HCT116 (cell line): Measurements from ENCODE around the gene SLC6A6. TPM values are rescaled to one million over a fixed set of nuclear protein-coding genes. Genes with fewer than 3 reads are reported as not detected.

Source experiments
- ATAC-seq: fragments of 200-7000 bp; cut with Tn5 transposase; 2 replicates; pipeline ENCODE4 v1.9.1; 2020; ENCODE audit warnings: mild to moderate bottlenecking, moderate library complexity
- BruUV-seq: library from RNA; stranded (reverse); fragments of 400-500 nt; replicated peaks from 2 replicates; lab custom pipeline; 2021; lab: Mats Ljungman, UMichigan
- CTCF ChIA-PET: fragments of 300-600 bp; sonication (Branson Sonifier 250); formaldehyde crosslinking; loops from one replicate; lab custom pipeline; 2021; ENCODE audit warnings: antibody characterized with exemption; lab: Charles Lee
- POLR2A ChIA-PET: fragments of 300-600, 350-600 bp; sonication (Branson Sonifier 250); formaldehyde crosslinking; loops from one replicate; lab custom pipeline; 2021; ENCODE audit warnings: antibody characterized with exemption; lab: Charles Lee
- RAD21 ChIA-PET, 2 experiments: fragments of 300-600 bp; sonication (Branson Sonifier 250); formaldehyde crosslinking; loops; one replicate each; lab custom pipeline; 2023; ENCODE audit warnings: low total read pairs in 2 of 2; ENCODE audit not compliant: uncharacterized antibody in 2 of 2, unreplicated experiment in 2 of 2, low non-redundant PET in 1 of 2; lab: Charles Lee
- DNase-seq: peaks from one replicate; pipeline ENCODE4 v3.0.0-alpha.2; 2010; ENCODE audit warnings: low read depth, low spot score
- H2AFZ ChIP-seq: fragments of 200-600 bp; shearing (Covaris generic), sonication (generic); 2 replicates; pipeline ENCODE4 v1.6.1; 2017; ENCODE audit warnings: low read depth, mixed run types, mixed read lengths, antibody characterized with exemption, low read length; ENCODE audit not compliant: poor library complexity, severe bottlenecking
- H3K27ac ChIP-seq: 2 replicates; pipeline ENCODE4 v1.5.1; 2012; ENCODE audit warnings: low read depth, low read length
- H3K27me3 ChIP-seq: fragments of 200-600 bp; sonication (generic); 2 replicates; pipeline ENCODE4 v1.6.1; 2016; ENCODE audit warnings: mixed run types, low read length, mixed read lengths; ENCODE audit not compliant: insufficient read depth
- H3K36me3 ChIP-seq, 2 experiments: fragments of 200-500 bp in 1 of 2; fragments of 200-600 bp in 1 of 2; sonication (Bioruptor generic) in 1 of 2; sonication (generic) in 1 of 2; 2 replicates each; pipeline versions ENCODE4 v1.5.1 to v1.6.1; 2014 to 2016; ENCODE audit warnings: low read length in 2 of 2, inconsistent platforms in 1 of 2, mixed read lengths in 1 of 2, mixed run types in 1 of 2; ENCODE audit not compliant: insufficient read depth in 2 of 2, control insufficient read depth in 1 of 2
- H3K4me1 ChIP-seq, 2 experiments: fragments of 200-600 bp in 1 of 2; sonication (generic) in 1 of 2; 2 replicates each; pipeline versions ENCODE4 v1.5.1 to v1.6.1; 2012 to 2017; ENCODE audit warnings: low read length in 2 of 2, inconsistent platforms in 1 of 2, mild to moderate bottlenecking in 1 of 2, mixed read lengths in 1 of 2, mixed run types in 1 of 2, moderate library complexity in 1 of 2; ENCODE audit not compliant: insufficient read depth in 2 of 2, control insufficient read depth in 1 of 2
- H3K4me2 ChIP-seq: fragments of 200-600 bp; sonication (generic); 2 replicates; pipeline ENCODE4 v1.6.1; 2017; ENCODE audit warnings: mixed run types, low read length, mixed read lengths
- H3K4me3 ChIP-seq, 2 experiments: fragments of 200-600 bp in 1 of 2; sonication (generic) in 1 of 2; replicated peaks in 1 of 2; 2 replicates each; pipeline ENCODE4 v1.5.1; 2011 to 2016; ENCODE audit warnings: low read length in 2 of 2, control low read depth in 1 of 2, low read depth in 1 of 2, mild to moderate bottlenecking in 1 of 2, mixed read lengths in 1 of 2, mixed run types in 1 of 2
- H3K79me2 ChIP-seq: fragments of 200-600 bp; sonication (generic); 2 replicates; pipeline ENCODE4 v1.6.1; 2017; ENCODE audit warnings: mild to moderate bottlenecking, mixed run types, low read length, moderate library complexity, mixed read lengths; ENCODE audit not compliant: insufficient read depth
- H3K9ac ChIP-seq: fragments of 200-600 bp; sonication (generic); 2 replicates; pipeline ENCODE4 v1.6.1; 2016; ENCODE audit warnings: low read length, mixed read lengths
- H3K9me2 ChIP-seq: fragments of 200-600 bp; sonication (generic), shearing (Covaris generic); 2 replicates; pipeline ENCODE4 v1.6.1; 2017; ENCODE audit warnings: mixed run types, mild to moderate bottlenecking, moderate library complexity; ENCODE audit not compliant: insufficient read depth
- H3K9me3 ChIP-seq, 2 experiments: fragments of 200-500 bp in 1 of 2; fragments of 200-600 bp in 1 of 2; sonication (Bioruptor generic) in 1 of 2; sonication (generic) in 1 of 2; 2 replicates each; pipeline ENCODE4 v1.6.1; 2014 to 2017; ENCODE audit warnings: low read length in 2 of 2, mixed read lengths in 2 of 2, inconsistent platforms in 1 of 2, low read depth in 1 of 2, mild to moderate bottlenecking in 1 of 2, mixed run types in 1 of 2, moderate library complexity in 1 of 2; ENCODE audit not compliant: control insufficient read depth in 1 of 2, insufficient read depth in 1 of 2
- H4K20me1 ChIP-seq: fragments of 200-600 bp; sonication (generic), shearing (Covaris generic); 2 replicates; pipeline ENCODE4 v1.6.1; 2017; ENCODE audit warnings: mixed run types, mild to moderate bottlenecking, moderate library complexity; ENCODE audit not compliant: insufficient read depth
- CBX3 ChIP-seq: IDR thresholded peaks from 2 replicates; pipeline ENCODE4 v1.6.1; 2012; ENCODE audit warnings: low read depth
- CTCF ChIP-seq, 3 experiments: fragments of 200-600 bp in 1 of 3; sonication (generic) in 1 of 3; IDR thresholded peaks in 2 of 3; conservative IDR thresholded peaks in 1 of 3; 2 replicates each; pipeline ENCODE4 v1.5.1; 2012 to 2017; ENCODE audit warnings: low read depth in 2 of 3, low read length in 2 of 3, antibody characterized with exemption in 1 of 3, borderline replicate concordance in 1 of 3, control low read depth in 1 of 3, mild to moderate bottlenecking in 1 of 3, mixed read lengths in 1 of 3, mixed run types in 1 of 3, moderate library complexity in 1 of 3; ENCODE audit not compliant: insufficient read depth in 1 of 3
- EGR1 ChIP-seq: IDR thresholded peaks from 2 replicates; pipeline ENCODE4 v1.6.1; 2012; ENCODE audit warnings: low read depth
- ELF1 ChIP-seq: IDR thresholded peaks from 2 replicates; pipeline ENCODE4 v1.6.1; 2012; ENCODE audit warnings: low read depth, borderline replicate concordance
- EZH2 ChIP-seq: fragments of 200-600 bp; sonication (generic); IDR thresholded peaks from 2 replicates; pipeline ENCODE4 v1.6.1; 2017; ENCODE audit warnings: antibody characterized with exemption, mixed run types
- EZH2phosphoT487 ChIP-seq: fragments of 200-600 bp; IDR thresholded peaks from 2 replicates; pipeline ENCODE4 v1.6.1; 2018; ENCODE audit warnings: antibody characterized with exemption, borderline replicate concordance
- FOSL1 ChIP-seq: IDR thresholded peaks from 2 replicates; pipeline ENCODE4 v1.6.1; 2012; ENCODE audit warnings: low read depth
- MAX ChIP-seq: IDR thresholded peaks from 2 replicates; pipeline ENCODE4 v1.6.1; 2012
- POLR2AphosphoS5 ChIP-seq: IDR thresholded peaks from 2 replicates; pipeline ENCODE4 v1.6.1; 2011; ENCODE audit warnings: mild to moderate bottlenecking, low read depth, low read length, moderate library complexity
- RAD21 ChIP-seq: IDR thresholded peaks from 2 replicates; pipeline ENCODE4 v1.6.1; 2012; ENCODE audit warnings: low read depth, mild to moderate bottlenecking
- SP1 ChIP-seq: IDR thresholded peaks from 2 replicates; pipeline ENCODE4 v1.6.1; 2012; ENCODE audit warnings: low read depth
- SRF ChIP-seq: IDR thresholded peaks from 2 replicates; pipeline ENCODE4 v1.6.1; 2012; ENCODE audit warnings: low read depth
- TCF7L2 ChIP-seq: IDR thresholded peaks from 2 replicates; pipeline ENCODE4 v1.7.0; 2011; ENCODE audit warnings: borderline replicate concordance, inconsistent platforms; ENCODE audit not compliant: insufficient read depth, insufficient read length; ENCODE audit errors: extremely low read depth
- ZFX ChIP-seq: fragments of 450-650 bp; IDR thresholded peaks from 2 replicates; pipeline ENCODE4 v1.6.1; 2017
- ZNF274 ChIP-seq: fragments of 200-500 bp; sonication (Bioruptor generic); IDR thresholded peaks from 2 replicates; pipeline ENCODE4 v1.6.1; 2014; ENCODE audit warnings: mild to moderate bottlenecking, low read depth, low read length, inconsistent platforms
- intact Hi-C: fragments of 100-400 bp; cut with micrococcal nuclease; formaldehyde crosslinking; loops from 2 replicates; pipeline ENCODE4 v1.10.0; 2022
- total RNA-seq: library from RNA; stranded (reverse); gene quantifications from one replicate; pipeline ENCODE4 v1.2.1, GENCODE V29; 2021; ENCODE audit not compliant: unreplicated experiment
- TF ChIP-seq, protein P1 (sequence below): IDR thresholded peaks from 2 replicates; pipeline ENCODE4 v1.6.1; 2011; ENCODE audit warnings: mild to moderate bottlenecking, low read length, moderate library complexity; ENCODE audit not compliant: insufficient replicate concordance; ENCODE audit errors: extremely low read depth
- TF ChIP-seq, protein P2 (sequence below): IDR thresholded peaks from 2 replicates; pipeline ENCODE4 v1.6.1; 2012

Gene SLC6A6
- total RNA-seq, 1 experiment from 2014 or later: 36.3 TPM

- TF ChIP-seq EZH2phosphoT487 (no peak), CTCF (IDR thresholded peaks at IDR 0.05 in 2 of 3, conservative IDR thresholded peaks at IDR 0.05 in 1 of 3; ENCODE audit: borderline replicate concordance in 1 of 3, insufficient read depth in 1 of 3, low read depth in 2 of 3, low read length in 2 of 3) (no peak), POLR2AphosphoS5 (peak; percentile 50; the same call in 1 of the 2 replicates), SP1 (peak; percentile 91), ZNF274 (no peak)
These were observed 29.8 kb downstream of the SLC6A6 start (continued) for GRCh38 chr3:14431917-14432834.

DNA sequence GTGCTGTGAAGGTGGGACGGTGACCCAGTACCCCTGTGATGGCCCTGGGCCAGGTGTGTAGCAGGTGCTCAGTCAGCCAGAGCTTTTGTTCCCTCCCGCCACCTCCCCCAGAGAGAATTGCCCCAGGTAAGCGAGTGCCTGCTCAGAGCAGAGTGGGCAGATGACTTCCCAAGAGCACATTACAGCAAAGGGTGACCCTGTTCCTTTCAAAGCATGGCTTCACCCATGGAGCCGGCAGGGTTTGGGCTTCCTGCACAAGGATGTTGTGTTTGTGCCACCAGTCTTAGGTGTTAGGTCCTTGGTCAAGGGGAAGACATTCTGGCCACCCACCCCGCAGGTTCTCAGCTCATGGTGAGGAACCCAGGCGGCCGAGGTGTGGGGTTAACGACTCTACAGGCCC lies 30.7 kb downstream of the SLC6A6 start:
- Histone ChIP-seq H3K4me2 (peak overlapping the region; percentile 88), H3K9me3 (no peaks in the 10 kb centered on the region), H2AFZ (no peak overlapping the region), H3K36me3 (no peaks in the 10 kb centered on the region), H3K4me3 (no peak overlapping the region), H3K27ac (peak overlapping the region; percentile 62; the same call in 1 of the 2 replicates), H3K27me3 (no peaks in the 10 kb centered on the region), H3K9ac (peak overlapping the region; percentile 49), H3K4me1 (peaks cover 38 to 56% of the 10 kb centered on the region in 2 experiments), H3K9me2 (no peaks in the 10 kb centered on the region), H3K79me2 (peaks cover 73% of the 10 kb centered on the region), H4K20me1 (peaks cover 1% of the 10 kb centered on the region; the same call in 1 of the 2 replicates)
- no peak for ATAC-seq
- ChIA-PET RAD21 (no interaction called here), CTCF (no interaction called here), POLR2A (no interaction called here)
- BruUV-seq: no TSS peak
- no peak for DNase-seq
- intact Hi-C loops: no loop called here
- TF ChIP-seq SRF: no peak
- no peak for TF ChIP-seq FOSL1
- TF ChIP-seq SP1: no peak
- no peak for TF ChIP-seq MAX
- TF ChIP-seq, protein P1, sequence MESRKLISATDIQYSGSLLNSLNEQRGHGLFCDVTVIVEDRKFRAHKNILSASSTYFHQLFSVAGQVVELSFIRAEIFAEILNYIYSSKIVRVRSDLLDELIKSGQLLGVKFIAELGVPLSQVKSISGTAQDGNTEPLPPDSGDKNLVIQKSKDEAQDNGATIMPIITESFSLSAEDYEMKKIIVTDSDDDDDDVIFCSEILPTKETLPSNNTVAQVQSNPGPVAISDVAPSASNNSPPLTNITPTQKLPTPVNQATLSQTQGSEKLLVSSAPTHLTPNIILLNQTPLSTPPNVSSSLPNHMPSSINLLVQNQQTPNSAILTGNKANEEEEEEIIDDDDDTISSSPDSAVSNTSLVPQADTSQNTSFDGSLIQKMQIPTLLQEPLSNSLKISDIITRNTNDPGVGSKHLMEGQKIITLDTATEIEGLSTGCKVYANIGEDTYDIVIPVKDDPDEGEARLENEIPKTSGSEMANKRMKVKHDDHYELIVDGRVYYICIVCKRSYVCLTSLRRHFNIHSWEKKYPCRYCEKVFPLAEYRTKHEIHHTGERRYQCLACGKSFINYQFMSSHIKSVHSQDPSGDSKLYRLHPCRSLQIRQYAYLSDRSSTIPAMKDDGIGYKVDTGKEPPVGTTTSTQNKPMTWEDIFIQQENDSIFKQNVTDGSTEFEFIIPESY: no peak
- TF ChIP-seq EZH2: no peak
- no peak for TF ChIP-seq ZNF274
- no peak for TF ChIP-seq CBX3
- no peak for TF ChIP-seq TCF7L2
- no peak for TF ChIP-seq RAD21
- TF ChIP-seq ZFX: no peak
- no peak for TF ChIP-seq POLR2AphosphoS5
- no peak for TF ChIP-seq EGR1
- TF ChIP-seq ELF1: no peak
- TF ChIP-seq, protein P2, sequence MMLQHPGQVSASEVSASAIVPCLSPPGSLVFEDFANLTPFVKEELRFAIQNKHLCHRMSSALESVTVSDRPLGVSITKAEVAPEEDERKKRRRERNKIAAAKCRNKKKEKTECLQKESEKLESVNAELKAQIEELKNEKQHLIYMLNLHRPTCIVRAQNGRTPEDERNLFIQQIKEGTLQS: no peak
- no peak for TF ChIP-seq EZH2phosphoT487
